HFFc6 (cell line): Measurements from ENCODE around the gene NUP37. TPM values are rescaled to one million over a fixed set of nuclear protein-coding genes. Genes with fewer than 3 reads are reported as not detected.
"Not testable (repeated sequence)": the region's sequence is repeated elsewhere in the genome, so short reads cannot be mapped to it uniquely, and the experiment has no call there.

Experiments
- DNase-seq: peaks from one replicate; pipeline ENCODE4 v3.0.0-alpha.2; 2018
- H3K27ac Mint-ChIP-seq: 2 replicates; pipeline ENCODE4 v1.8.0; 2020; ENCODE audit warnings: mild to moderate bottlenecking, mixed read lengths
- H3K27me3 Mint-ChIP-seq: 2 replicates; pipeline ENCODE4 v1.8.0; 2021; ENCODE audit warnings: mild to moderate bottlenecking, moderate library complexity, mixed read lengths; ENCODE audit not compliant: insufficient read depth
- H3K36me3 Mint-ChIP-seq: 2 replicates; pipeline ENCODE4 v1.8.0; 2021; ENCODE audit warnings: low read depth, mixed read lengths
- H3K4me1 Mint-ChIP-seq: 2 replicates; pipeline ENCODE4 v1.8.0; 2020; ENCODE audit warnings: low read depth, mixed read lengths
- H3K4me3 Mint-ChIP-seq: 2 replicates; pipeline ENCODE4 v1.8.0; 2020; ENCODE audit warnings: mild to moderate bottlenecking, moderate library complexity, mixed read lengths
- H3K9me3 Mint-ChIP-seq: 2 replicates; pipeline ENCODE4 v1.8.0; 2020; ENCODE audit warnings: mild to moderate bottlenecking, mixed read lengths
- long read RNA-seq: library from polyadenylated mRNA; unstranded; transcript quantifications from one replicate; pipeline ENCODE4 v2.0.0, GENCODE V29; 2019
- total RNA-seq, 6 experiments: library from RNA; stranded (reverse); fragmentation: NEBNext Ultra II Directional; extraction: Animal tissue kit (Norgen Biotek cat#: 25700); gene quantifications; 2 replicates in 1 of 6; 3 replicates in 5 of 6; pipeline ENCODE4 v1.2.3, GENCODE V29; 2021
- TF ChIP-seq, protein P1 (sequence below): fragments of 200-600 bp; sonication (generic); IDR thresholded peaks from 2 replicates; pipeline ENCODE4 v1.5.0; 2021; ENCODE audit warnings: antibody characterized with exemption, mild to moderate bottlenecking

NUP37 gene, protein sequence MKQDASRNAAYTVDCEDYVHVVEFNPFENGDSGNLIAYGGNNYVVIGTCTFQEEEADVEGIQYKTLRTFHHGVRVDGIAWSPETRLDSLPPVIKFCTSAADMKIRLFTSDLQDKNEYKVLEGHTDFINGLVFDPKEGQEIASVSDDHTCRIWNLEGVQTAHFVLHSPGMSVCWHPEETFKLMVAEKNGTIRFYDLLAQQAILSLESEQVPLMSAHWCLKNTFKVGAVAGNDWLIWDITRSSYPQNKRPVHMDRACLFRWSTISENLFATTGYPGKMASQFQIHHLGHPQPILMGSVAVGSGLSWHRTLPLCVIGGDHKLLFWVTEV
- total RNA-seq, result 10 to 100 TPM; 36.0 to 53.9 (median 47.8) TPM
- long read RNA-seq, transcript NUP37-209 (10 exons, 2,372 nt), result major isoform, 29 of 40 reads
- long read RNA-seq, transcript NUP37-201 (9 exons, 1,203 nt), result minor isoform, 5 of 40 reads
- long read RNA-seq, partial matches to known transcripts, result 2 of 40 reads
- long read RNA-seq, other reads (novel, unspliced or antisense), result 3 of 40 reads

DNA sequence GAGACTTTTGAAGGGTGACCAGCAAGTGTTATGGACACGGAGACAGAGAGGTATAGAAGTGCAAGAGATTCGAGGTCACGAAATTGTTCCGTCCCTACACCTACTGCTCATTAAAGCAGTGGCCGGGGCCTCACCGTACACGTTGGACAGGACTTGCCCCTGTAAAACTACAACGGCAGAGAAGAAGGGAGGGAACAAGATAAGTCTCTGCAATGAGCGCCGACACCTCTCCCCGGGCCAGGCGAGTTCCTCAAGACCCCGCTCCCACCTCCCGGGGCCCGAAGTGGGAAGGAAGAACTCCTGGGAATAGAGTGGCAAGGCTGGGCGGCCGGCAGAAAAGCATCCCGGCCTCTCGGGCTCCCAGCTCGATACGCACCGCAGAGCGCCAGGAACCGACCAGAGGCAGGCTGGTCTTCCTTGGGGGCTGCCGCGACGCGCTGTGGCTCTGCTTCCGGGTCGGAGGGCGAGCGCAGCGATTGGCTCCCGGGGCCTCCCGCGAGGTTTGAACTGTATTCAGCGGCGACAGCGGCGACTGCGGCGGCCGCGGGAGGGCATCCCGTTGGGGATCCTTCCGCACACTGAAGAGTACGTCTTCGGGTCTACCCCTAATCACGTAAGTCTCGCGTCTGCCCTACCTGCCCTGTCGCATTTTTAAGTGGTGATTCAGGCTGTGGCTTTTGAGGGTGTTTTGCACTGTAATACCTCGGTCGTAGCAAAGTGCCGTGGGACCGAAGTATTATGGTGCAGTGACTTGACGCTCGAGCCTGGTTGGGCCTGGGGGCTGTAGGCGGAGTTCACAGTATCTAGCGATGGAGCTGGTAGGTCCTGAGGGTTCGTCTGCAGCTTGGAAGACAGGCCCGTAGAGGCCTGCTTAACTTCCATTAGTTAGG lies at the start of gene NUP37, which contains the start of gene PARPBP:
TSS of gene NUP37 (minus strand) at position 441 of the 890 bp plus-strand sequence. CDS start 1,596 bp downstream, outside the sequence.
TSS of gene PARPBP (plus strand) at position 510 of the 890 bp plus-strand sequence. CDS start 3,706 bp downstream, outside the sequence.
- Mint-ChIP-seq H3K27me3 (no peaks in the 10 kb centered on the region), H3K4me1 (peaks cover 34% of the 10 kb centered on the region), H3K27ac (peak within 1 kb of the TSS; percentile 85), H3K36me3 (no peaks in the 10 kb centered on the region; the same call in 1 of the 2 replicates), H3K9me3 (no peaks in the 10 kb centered on the region), H3K4me3 (peak within 1 kb of the TSS; percentile 93)
- TF ChIP-seq, protein P1, sequence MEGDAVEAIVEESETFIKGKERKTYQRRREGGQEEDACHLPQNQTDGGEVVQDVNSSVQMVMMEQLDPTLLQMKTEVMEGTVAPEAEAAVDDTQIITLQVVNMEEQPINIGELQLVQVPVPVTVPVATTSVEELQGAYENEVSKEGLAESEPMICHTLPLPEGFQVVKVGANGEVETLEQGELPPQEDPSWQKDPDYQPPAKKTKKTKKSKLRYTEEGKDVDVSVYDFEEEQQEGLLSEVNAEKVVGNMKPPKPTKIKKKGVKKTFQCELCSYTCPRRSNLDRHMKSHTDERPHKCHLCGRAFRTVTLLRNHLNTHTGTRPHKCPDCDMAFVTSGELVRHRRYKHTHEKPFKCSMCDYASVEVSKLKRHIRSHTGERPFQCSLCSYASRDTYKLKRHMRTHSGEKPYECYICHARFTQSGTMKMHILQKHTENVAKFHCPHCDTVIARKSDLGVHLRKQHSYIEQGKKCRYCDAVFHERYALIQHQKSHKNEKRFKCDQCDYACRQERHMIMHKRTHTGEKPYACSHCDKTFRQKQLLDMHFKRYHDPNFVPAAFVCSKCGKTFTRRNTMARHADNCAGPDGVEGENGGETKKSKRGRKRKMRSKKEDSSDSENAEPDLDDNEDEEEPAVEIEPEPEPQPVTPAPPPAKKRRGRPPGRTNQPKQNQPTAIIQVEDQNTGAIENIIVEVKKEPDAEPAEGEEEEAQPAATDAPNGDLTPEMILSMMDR, result peak; percentile 8; the same call in 1 of the 2 replicates
- peak; percentile 87 for DNase-seq

DNA sequence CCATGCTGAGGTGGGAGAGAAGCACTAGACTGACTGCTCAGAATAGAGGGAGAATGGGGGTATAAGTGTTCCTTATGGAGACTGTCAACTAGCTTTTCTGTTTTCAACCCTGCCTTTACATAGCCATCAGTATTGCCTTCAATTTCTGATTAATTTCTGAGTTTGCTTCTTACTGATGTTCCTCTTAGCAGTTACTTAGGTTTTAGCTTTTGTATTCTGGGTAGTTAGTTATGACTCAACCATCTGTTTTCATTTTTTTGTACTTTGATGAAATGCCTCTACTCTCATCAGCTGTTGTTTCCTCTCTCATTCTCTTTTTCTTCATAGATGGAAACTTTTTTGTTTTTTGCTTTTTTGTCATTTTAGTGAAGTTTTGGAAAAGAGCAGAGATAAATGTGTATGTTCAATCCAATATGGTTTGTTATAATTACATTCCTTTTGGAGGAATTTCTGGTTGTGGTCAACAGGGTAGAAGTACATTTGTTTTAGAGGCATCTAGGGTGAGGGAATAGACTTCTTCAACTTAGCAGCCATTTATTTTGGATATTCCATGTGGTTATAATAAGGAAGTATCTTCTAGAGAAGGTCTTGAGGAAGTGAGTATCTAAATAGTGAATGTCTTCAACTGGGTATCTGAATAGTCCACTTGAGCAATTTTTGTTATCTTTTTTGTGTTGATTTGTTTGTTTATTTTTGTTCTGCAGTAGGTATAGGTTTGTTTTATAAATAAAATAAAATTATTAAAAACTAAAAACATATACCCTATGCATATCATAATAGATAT lies 48.1 kb upstream of the NUP37 start:
- Mint-ChIP-seq H3K27me3 (no peaks in the 10 kb centered on the region; the same call in 1 of the 2 replicates), H3K4me1 (peaks cover 26% of the 10 kb centered on the region), H3K4me3 (no peak overlapping the region), H3K9me3 (no peaks in the 10 kb centered on the region), H3K36me3 (no peaks in the 10 kb centered on the region), H3K27ac (peak overlapping the region; percentile 6)
- TF ChIP-seq, protein P1, result no peak
- no peak for DNase-seq

DNA sequence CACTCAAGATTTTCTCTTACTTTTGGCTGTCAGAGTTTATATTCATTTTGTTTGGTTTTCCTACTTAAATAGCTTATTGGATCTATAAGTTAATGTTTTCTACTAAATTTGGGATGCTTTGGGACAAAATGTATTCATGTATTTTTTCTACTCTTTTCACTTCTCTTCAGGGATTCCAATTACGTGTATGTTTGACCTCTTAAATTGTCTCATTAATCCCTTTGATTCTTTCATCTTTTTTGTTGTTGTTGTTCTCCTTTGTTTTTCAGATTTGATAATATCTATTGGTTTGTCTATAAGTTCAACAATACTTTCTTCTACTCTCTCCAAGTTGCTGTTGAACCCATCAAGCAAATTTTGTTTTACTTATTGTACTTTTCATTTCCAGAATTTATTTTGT lies 43.5 kb upstream of the NUP37 start:
- Mint-ChIP-seq H3K27me3 (no peaks in the 10 kb centered on the region), H3K4me1 (peaks cover 13% of the 10 kb centered on the region), H3K36me3 (no peaks in the 10 kb centered on the region), H3K9me3 (no peaks in the 10 kb centered on the region), H3K27ac (no peak overlapping the region), H3K4me3 (no peak overlapping the region)
- DNase-seq, result no peak
- TF ChIP-seq, protein P1, result no peak

DNA sequence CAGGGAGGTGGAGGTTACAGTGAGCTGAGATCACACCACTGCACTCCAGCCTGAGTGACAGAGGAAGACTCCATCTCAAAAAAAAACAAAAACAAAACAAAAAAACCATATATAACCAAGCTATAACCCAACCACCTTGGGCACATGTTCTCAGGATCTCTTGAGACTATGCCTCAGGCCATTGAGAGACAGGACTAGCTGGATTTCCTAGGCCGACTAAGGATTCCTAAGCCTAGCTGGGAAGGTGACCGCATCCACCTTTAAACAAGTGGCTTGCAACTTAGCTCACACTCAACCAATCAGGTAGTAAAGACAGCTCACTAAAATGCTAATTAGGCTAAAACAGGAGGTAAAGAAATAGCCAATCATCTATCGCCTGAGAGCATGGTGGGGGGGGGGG lies 35.3 kb upstream of the NUP37 start:
- H3K4me3 Mint-ChIP-seq, H3K27ac Mint-ChIP-seq, DNase-seq, H3K27me3 Mint-ChIP-seq, H3K9me3 Mint-ChIP-seq, H3K4me1 Mint-ChIP-seq: not testable (repeated sequence)
- H3K36me3 Mint-ChIP-seq, result peaks cover 13% of the 10 kb centered on the region; the same call in 1 of the 2 replicates

DNA sequence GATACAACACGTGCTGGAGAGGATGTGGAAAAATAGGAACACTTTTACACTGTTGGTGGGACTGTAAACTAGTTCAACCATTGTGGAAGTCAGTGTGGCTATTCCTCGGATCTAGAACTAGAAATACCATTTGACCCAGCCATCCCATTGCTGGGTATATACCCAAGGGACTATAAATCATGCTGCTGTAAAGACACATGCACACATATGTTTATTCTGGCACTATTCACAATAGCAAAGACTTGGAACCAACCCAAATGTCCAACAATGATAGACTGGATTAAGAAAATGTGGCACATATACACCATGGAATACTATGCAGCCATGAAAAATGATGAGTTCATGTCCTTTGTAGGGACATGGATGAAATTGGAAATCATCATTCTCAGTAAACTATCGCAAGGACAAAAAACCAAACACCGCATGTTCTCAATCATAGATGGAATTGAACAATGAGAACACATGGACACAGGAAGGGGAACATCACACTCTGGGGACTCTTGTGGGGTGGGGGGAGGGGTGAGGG lies 27.2 kb upstream of the NUP37 start:
- H3K4me1 Mint-ChIP-seq, DNase-seq, H3K36me3 Mint-ChIP-seq, H3K27ac Mint-ChIP-seq, H3K27me3 Mint-ChIP-seq, H3K9me3 Mint-ChIP-seq, H3K4me3 Mint-ChIP-seq: not testable (repeated sequence)
